Measurements from ENCODE around the gene TUT1.

- peak in 1 of 2 donors; percentile 23 for TF ChIP-seq CTCF (conservative IDR thresholded peaks at IDR 0.05 in 1 of 2, IDR thresholded peaks at IDR 0.05 in 1 of 2; ENCODE audit: extremely low read depth in 1 of 2, insufficient read depth in 1 of 2, low read depth in 1 of 2, low read length in 2 of 2)
- TF ChIP-seq EZH2 (IDR thresholded peaks at IDR 0.05; ENCODE audit: borderline replicate concordance, low read length) = no peak
These were observed 36.4 kb upstream of the TUT1 start for GRCh38 chr11:62627713-62628112.

All from mammary epithelial cell (primary cell).